HG03280 (cell line): ENCODE measurements around the gene TYMS.

ENCODE experiments used
- ATAC-seq: cut with Tn5 transposase; IDR thresholded peaks from one replicate; pipeline ENCODE4 v1.9.1; 2021; ENCODE audit warnings: mild to moderate bottlenecking, moderate library complexity; ENCODE audit not compliant: unreplicated experiment

The TYMS gene

DNA sequence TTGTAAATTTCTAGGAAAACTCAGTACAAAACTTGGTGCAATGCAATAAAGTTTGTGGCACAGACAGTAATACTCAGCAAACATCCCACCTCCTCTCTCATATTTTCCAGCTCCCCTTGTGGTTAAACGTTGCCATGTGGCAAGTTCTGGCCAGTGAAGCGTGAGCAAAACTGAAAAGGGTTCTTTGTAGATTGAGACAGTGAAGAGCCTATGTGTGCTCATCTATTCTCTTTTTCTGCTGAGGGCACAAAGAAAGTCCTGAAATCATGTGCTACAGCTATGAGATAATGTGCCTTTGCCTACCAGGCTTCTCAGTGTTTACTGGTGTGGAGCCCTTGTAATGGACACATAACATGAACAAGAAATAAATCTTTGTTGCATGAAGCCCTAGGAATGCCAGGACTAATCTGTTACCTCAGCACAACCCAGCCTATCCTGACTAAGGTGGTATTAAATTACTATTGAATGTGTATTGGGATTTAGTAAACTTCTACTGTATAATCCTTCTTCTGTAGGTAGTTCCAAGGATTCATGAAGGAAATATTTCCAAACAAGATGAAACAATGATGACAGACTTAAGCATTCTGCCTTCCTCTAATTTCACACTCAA is 13.0 kb upstream of the TYMS start:
- ATAC-seq: no peak

DNA sequence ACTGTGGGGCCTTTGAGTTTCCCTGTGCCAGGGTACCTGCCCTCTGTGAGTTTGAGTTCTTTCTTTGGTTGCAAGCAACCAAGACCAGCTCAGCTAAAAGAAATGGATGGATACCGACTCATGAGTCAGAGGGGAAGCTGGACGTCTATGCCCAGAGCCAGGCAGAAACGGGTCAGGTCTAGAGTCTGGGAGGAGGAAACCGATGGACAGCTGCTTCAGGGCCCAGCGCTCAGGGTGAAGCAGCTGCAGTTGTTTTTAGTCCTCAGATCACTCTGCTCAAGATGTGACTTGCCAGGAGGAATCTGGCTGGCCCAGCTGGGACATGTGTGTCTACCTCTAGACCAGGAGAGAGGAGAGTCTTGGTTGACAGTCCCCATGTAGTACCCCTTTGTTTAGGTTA is 10.1 kb upstream of the TYMS start:
- ATAC-seq: no peak

DNA sequence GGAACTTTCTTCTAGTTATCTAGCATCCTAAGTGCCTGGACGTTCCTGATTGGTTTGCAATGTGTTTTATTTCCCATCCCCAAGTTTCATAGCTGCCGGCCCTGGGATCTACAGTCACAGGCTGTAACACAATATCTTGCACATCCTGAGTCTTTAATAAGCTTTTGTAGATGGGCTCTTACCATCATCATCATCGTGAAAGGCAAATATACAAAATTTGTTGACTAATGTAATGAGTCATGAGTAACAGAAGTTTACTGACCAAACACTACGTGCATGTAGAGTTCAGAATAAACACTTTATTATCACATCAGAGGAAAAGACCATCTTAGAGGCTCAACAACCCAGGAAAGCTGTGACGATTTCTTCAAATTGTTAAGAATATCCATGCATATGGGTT is 8.1 kb upstream of the TYMS start:
- ATAC-seq: no peak

DNA sequence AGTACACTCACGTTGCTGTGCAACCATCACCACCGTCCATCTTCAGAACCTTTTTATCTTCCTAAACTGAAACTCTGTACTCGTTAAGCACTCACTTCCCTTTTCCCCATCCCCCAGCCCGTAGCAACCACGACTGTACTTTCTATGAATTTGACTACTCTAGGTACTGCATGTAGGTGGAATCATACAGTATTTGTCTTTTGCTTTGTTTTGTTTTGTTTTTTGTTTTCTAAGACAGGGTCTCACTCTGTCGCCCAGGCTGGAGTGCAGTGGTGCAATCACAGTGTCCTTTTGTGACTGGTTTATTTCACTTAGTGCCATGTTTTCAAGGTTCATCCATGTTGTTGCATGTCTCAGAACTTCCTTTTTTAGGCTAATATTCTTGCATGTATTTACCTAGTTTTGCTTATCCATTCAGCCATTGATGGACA is 7.0 kb upstream of the TYMS start:
- ATAC-seq: peak; percentile 99

DNA sequence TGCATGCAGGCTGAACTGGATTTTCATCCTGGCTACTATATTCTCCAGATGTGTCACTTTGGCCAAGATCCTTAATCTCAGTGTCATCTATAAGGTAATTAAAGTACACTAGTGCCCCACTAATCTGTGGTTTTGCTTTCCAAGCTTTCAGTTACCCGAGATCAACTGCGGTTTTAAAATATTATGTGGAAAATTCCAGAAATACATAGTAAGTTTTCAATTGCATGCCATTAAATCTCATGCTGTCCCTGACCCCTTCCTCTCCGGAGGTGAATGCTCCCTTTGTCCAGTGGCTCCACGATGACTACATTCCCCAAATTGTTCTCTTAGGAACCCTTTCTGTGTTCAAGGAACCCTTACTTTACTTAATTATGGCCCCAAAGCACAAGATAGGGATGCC is 5.3 kb upstream of the TYMS start:
- no peak for ATAC-seq

DNA sequence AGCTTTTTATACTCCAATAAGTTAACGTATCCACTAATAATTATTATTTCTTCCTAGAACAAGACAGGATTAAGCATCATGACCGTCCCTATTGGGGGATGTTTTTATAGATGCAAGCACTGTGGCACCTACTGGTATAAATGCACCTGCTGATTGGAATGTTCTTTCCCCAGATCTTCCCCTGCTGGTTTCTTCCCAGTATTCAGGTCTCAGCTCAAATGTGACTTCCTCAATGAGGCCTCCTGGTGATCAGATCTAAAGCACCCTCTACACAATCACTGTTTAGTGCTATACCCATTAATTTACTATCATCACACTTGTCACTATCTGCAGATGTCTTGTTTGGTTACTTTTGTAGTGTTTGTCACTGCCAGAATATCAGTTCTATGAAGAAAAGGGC is 3.9 kb upstream of the TYMS start:
- no peak for ATAC-seq

DNA sequence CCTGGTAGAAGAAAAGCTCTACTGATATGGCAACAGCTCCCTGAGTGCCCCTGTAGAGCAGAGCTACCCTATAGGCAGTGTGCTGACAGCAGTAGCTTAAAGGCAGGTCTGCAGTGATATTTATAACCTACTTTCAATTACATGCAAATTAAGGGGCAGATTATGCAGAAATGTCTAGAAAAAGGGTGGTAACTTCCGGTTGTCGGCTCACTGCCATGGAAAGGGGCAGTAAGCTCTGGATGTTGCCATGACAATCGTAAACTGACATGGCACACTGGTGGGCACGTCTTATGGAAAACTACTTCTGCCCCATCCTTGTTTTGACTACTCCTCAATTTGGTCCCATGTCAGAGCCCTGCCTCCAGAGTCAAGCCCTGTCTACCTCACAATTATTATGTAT is 2.9 kb upstream of the TYMS start:
- no peak for ATAC-seq

DNA sequence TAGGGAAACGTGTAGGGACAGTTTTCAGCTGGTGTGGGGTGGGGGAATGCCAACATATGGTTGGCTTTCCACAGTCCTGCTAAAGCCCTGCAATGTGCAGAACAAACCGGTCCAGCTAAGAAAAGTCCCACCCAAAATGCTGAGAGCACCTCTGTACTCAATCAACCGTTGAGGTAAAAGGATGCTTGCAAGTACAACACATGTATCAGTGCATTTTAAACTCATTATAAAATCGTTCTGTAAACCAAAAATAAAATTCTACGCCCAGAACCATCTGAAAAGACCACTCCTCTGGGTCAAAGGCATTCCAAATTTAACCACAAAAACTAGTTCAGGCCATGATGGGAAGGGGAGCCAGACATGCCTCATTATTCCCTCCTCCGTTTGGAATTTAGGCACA is 2.0 kb upstream of the TYMS start:
- ATAC-seq: no peak

DNA sequence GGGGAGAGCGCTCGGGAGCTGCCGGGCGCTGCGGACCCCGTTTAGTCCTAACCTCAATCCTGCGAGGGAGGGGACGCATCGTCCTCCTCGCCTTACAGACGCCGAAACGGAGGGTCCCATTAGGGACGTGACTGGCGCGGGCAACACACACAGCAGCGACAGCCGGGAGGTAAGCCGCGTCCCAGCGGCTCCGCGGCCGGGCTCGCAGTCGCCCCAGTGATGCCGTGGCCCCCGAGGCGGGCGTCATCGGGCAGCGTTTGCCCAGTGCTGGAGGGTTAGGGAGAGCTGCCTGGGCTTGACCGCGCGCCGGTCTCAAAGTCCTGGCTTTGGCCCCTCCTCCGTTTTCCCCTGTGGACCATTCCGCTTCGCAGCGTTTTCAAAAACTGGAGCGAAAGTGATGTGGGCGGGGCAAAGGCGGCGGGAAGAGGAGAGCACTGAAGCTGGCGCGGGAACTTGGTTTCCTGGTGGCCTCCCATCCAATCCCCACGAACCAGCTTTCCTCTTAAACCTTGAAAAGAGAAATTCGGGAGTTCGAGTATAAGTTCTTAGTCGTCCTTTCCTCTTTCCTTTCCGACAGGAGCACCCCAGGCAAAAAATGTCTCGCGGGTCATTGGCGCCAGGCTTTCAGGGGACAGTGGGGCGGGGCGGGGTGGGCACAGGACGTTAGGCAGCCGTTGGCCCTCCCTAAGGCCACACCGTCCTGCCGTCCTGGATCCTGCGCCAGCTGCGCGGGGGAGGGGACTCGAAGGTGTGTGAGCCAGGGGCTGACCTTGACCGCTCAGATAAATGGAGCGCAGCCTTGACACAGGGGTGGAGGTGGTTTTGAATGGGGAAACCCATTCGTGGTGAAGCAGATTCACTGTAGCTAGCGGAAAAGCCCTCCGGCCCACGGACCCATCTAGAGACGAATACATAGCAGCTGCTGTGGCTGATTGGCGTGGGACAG is 821 bp downstream of the TYMS start:
- peak; percentile 56 for ATAC-seq

DNA sequence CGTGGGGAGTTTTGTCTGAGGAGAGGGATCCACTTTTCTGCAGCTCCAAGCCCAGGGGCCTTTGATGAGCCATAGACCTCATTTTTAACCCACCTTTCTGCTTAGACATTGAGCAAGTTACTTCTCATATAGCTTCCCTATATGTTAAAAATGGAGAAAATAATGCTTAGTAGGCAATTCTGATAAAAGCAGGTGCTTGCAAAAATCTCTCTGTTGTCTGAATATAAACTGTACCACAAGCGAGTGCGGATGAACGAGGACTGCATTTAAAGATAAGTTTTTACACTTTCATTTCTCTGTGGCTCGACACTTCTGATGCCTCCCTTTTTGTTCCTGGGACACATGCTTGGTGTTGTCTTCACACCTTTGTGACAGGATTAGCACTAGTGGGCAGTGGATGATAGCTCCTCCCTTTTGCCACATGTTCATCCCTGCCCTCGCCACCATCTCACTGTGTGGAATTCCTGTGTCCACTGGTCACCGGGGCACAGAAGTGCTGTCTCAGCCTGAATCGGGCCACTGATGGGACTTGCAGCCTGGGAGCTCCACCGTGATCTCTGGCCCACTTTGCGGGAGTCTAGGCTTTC is 1.6 kb downstream of the TYMS start:
- ATAC-seq: no peak

DNA sequence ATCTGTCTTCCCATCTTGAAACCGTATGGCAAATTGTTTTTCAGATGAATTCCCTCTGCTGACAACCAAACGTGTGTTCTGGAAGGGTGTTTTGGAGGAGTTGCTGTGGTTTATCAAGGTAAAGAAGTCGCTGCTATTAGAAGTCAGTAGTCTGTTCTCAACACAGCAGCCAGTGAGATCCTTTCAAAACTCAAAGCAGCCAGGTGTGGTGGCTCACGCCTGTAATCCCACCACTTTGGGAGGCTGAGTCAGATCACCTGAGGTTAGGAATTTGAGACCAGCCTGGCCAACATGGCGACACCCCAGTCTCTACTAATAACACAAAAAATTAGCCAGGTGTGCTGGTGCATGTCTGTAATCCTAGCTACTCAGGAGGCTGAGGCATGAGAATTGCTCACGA is 2.1 kb downstream of the TYMS start:
- no peak for ATAC-seq

DNA sequence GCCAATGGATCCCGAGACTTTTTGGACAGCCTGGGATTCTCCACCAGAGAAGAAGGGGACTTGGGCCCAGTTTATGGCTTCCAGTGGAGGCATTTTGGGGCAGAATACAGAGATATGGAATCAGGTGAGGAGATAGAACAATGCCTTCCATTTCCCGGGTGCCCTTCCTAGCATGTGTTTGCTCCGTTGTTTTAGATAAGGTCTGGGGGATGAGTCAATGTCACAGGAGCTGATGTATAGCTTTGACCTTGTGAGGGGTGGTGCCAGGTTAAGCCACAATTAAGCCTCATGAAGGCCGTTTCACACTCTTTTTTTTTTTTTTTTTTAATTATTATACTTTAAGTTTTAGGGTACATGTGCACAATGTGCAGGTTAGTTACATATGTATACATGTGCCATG is 4.7 kb downstream of the TYMS start:
- no peak for ATAC-seq

DNA sequence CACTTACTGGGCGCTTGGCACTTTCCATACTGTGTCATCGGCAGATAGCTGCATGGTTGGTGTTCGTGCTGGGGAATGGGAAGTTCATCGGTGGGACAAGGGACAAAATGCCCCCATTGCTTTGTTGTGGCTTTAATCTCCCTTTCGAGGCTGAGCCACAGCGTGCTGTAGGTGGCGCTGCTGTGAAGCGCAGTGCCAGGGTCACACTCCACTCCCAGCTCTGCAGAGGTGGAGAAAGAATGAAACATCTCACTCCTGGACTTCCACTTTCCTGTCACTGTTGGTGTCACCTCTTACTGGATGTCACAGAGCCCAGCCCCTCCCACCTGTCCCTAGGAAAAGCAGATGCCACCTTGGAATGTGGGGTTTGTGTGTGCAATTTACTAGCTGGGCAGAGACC is 8.7 kb downstream of the TYMS start:
- ATAC-seq: no peak

DNA sequence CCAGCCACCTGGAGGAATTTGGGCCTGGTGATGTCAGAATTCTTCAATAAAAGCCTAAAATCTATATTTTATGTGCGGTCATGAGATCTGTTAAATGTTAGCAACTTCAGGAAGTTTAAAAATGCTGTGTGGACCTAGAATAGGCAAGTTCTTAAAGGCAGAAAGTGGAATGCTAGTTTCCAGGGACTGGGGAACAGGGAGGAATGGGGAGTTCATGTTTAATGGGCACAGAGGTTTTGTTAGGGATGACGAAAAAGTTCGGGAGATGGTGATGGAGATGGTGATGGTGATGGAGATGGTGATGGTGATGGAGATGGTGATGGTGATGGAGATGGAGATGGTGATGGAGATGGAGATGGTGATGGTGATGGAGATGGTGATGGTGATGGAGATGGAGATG is 9.2 kb downstream of the TYMS start:
- ATAC-seq: no peak

DNA sequence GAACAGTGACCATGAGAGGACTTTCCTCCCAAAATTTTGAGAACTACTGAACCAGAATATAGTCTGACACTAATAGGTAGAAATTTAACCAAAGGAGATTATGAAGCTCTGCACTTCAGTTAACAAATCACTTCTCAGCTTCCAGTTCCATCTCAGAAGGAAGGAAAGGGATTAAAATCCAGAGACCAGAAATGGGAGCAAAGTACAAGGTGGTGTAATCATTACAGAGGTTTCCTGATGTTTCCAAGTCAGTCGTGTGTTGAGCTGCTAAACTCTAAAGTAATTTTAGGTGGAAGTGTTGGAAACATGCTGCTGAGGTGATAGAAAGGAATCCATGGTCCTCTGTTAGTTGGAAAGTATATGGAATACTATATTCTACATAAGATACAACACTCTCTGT is 10.8 kb downstream of the TYMS start:
- ATAC-seq: no peak

DNA sequence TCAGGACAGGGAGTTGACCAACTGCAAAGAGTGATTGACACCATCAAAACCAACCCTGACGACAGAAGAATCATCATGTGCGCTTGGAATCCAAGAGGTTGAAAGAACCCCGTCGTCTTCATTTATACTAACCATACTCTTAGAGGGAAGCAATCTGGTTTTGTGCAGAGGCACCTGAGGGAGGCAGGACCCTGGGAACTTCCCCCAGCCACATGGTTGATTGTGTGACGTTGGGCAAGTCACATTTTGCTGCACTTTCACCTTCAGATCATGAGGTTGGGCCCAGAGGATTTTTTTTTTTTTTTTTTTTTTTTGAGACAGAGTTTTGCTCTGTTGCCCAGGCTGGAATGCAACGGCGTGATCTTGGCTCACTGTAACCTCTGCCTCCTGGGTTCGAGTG is 11.6 kb downstream of the TYMS start:
- no peak for ATAC-seq

DNA sequence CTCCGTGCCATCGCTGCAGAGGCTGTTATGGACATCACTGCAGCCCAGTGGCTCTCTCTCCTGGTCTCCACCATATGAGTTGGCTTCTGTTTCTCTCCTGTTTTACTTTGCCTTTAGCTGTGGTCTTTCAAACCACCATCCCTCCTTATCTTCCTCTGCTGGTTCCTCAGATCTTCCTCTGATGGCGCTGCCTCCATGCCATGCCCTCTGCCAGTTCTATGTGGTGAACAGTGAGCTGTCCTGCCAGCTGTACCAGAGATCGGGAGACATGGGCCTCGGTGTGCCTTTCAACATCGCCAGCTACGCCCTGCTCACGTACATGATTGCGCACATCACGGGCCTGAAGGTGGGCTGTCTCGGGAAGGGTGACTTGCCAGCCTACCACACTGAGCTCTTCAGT is 13.1 kb downstream of the TYMS start:
- ATAC-seq: no peak

DNA sequence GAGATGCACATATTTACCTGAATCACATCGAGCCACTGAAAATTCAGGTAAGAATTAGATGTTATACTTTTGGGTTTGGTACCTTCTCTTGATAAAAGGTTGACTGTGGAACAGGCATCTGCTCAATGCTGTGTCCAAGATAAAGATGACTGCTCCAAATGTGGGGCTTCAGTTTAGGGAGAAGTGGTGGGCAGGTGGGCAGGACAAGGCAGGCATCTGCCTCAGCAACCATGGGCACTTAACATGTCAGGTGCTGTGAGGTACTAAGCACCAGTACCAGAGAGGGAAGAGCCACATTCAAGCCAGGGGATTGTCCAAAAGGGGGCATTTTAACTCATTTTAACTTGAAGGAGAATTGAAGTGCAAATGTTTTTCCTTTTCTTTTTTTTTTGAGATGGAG is 14.0 kb downstream of the TYMS start:
- no peak for ATAC-seq

DNA sequence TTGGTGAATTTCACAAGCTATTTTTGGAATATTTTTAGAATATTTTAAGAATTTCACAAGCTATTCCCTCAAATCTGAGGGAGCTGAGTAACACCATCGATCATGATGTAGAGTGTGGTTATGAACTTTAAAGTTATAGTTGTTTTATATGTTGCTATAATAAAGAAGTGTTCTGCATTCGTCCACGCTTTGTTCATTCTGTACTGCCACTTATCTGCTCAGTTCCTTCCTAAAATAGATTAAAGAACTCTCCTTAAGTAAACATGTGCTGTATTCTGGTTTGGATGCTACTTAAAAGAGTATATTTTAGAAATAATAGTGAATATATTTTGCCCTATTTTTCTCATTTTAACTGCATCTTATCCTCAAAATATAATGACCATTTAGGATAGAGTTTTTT is 15.9 kb downstream of the TYMS start:
- no peak for ATAC-seq

DNA sequence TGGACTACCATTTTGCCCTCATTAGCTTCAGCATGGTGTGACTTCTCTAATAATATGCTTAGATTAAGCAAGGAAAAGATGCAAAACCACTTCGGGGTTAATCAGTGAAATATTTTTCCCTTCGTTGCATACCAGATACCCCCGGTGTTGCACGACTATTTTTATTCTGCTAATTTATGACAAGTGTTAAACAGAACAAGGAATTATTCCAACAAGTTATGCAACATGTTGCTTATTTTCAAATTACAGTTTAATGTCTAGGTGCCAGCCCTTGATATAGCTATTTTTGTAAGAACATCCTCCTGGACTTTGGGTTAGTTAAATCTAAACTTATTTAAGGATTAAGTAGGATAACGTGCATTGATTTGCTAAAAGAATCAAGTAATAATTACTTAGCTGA is 16.3 kb downstream of the TYMS start:
- ATAC-seq: no peak

DNA sequence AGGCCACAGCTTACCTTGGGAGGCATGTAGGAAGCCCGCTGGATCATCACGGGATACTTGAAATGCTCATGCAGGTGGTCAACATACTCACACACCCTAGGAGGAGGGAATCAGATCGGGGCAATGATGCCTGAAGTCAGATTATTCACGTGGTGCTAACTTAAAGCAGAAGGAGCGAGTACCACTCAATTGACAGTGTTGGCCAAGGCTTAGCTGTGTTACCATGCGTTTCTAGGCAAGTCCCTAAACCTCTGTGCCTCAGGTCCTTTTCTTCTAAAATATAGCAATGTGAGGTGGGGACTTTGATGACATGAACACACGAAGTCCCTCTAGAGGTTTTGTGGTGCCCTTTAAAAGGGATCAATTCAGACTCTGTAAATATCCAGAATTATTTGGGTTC is 17.9 kb downstream of the TYMS start:
- no peak for ATAC-seq

DNA sequence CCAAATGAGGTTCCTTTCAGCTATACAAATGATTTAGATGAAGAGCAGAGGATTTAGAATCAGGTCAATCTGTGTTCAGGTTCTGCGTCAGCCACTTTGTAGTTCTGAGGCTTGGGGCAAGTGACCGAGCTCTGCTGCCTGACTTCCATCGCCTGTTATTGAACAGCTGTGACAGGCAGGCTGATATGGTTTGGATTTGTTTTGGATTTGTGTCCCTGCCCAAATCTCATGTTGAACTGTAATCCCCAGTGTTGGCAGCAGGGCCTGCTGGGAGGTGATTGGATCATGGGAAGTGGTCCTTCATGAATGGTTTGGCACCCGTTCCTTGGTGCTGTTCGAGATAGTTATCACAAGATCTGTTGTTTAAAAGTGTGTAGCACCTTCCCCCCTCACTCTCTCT is 18.6 kb downstream of the TYMS start:
- no peak for ATAC-seq
